Measurements from ENCODE around the gene FBLN5.
A peak's percentile ranks its signal among the peaks of the same experiment; 100 is the strongest.

FBLN5 gene, protein sequence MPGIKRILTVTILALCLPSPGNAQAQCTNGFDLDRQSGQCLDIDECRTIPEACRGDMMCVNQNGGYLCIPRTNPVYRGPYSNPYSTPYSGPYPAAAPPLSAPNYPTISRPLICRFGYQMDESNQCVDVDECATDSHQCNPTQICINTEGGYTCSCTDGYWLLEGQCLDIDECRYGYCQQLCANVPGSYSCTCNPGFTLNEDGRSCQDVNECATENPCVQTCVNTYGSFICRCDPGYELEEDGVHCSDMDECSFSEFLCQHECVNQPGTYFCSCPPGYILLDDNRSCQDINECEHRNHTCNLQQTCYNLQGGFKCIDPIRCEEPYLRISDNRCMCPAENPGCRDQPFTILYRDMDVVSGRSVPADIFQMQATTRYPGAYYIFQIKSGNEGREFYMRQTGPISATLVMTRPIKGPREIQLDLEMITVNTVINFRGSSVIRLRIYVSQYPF

DNA sequence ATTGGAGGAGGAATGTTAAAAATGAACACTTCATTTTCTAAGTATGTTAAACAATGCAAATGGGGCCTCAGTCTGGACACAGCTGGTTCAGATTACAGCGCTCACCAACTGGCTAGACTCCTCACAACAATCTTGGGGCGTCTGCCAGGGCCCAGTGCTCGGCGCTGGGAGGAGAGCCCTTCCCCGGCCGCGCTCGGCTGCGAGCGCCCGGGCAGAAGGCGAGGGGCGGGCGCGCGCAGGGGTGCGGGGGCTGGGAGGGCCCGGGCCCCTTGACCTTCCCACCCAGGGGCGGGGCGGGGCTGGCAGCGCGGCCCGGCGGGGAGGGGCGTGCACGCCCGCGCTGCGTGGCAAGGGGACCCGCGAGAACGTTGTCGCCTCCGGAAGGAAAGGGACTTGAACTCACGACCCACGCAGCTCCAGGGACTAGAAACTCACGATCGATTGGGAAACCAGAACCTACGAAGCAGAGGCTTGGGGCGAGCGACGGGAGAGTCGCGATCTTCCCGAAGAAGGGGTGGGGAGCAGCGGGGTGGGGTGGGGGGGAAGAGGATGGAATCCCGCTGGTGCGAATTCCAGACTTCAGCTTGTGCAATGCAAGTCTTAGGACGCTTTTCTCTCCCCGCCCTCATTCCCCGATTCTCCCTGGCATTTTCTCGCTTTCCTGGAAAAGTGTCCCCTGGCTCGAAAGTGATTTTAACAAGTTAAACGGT lies at the start of gene FBLN5:
Gene FBLN5, minus strand, starts transcription at position 220 of the 710 bp plus-strand sequence. CDS start 465 bp downstream, outside the sequence.
- DNase-seq: peak; percentile 48

DNA sequence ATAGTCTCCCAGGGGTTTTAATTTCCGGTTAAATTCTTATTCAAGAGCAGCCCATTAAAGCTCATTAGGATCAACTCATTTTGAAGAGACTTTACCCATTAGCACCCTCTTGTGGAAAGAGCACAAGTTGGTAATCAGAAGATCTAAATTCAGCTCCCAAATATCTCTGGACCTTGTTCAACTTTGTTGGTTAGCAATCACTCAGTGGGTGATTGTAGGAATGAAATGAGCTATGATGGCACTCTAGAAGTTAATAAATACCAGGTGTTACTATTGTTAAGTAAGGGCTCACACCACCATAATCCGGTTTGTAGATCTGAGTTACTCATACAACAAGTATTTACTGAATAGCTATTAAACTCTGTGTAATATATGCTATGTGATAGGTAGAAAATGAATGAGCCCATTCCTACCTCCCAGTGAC lies 49.5 kb upstream of the FBLN5 start:
- DNase-seq: no peak

DNA sequence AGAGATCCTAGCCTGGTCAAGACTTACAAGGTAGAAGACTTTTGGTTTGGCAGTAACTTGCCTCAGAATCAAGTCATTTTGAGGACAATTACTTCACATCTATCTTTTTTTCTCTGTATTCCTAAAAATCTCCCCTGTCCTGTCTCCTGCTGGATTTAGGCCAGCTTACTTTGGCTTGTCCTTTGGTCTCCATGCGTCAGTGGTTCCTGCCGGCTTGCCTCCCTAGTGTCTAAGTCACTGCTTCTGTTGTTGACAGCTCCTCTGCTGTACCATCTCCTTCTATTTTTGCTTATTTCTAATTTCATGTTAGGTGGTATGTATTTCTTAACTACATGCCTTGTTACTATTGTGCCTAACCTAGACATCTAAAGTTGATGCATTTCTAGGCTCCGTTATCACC lies 39.7 kb upstream of the FBLN5 start:
- no peak for DNase-seq

DNA sequence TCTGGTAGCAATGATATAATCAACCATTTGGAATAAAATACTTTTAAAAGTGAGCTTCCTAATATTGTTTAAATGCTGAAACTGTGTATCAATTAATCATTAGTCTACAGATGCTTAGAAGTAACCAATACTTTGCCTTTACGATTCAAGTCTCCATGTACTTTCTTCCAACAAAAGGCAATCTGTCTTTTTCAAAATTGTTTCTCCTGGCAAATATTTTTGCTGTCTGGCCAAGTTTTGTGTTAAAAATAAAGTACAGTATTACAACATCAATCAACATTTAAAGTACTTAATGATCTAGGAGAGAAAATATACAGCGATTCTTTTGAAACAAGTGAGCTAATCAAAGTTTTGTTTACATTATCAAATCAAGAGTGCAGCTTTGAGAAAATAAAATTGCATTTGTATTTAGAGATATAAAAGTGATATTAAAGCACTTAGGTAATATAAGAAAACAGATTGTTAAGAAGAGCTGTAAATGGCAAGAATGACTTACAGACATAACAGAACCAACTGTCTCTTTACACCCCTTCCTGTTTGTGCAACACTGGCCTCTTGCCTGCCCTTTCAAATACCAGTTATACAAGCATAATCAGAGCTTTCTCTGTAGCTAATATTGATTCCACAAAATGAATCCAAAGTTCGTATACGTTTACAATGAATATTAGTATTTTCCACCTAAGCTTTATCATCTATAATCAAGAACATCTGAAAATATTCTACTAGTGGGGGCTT lies 38.2 kb upstream of the FBLN5 start:
- no peak for DNase-seq

DNA sequence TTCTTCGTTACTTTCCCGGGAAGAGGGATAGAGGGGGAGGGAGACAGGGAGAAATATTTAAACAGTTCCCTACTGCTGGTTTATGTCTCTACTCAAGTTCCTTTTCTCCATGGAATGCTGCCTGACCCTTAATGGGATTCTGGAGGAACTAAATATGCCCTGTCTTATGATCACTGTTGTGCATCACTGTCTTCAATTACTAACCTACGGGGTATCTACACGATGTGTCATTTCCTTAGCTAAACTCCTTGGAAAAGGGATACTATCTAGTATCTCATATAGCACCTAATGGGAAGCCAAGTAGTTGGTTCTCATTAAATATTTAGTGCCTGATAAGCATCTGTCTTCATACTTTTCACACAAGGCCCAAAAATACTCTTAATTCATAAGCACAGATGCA lies 37.5 kb upstream of the FBLN5 start:
- DNase-seq: no peak

DNA sequence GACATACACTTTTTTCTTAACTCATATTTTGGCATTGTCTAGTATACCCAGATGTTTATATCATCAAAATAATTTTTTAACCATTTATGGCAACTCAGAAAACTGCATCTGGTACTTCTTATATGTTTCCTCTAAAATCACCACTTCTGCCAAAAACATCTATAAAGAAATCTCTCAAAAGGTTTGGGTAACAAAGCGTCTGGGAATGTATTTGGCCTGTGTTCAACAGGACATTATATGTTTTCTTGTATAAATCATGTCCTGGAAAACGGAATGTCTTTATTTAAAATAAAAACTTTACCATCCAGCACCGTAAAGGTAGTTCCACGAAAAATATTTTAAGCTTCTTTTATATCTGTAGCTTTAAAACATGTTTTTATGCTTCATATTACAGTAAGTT lies 36.1 kb upstream of the FBLN5 start:
- DNase-seq: no peak

- DNase-seq: no peak
These were observed 32.7 kb upstream of the FBLN5 start for GRCh38 chr14:91980157-91980556.

DNA sequence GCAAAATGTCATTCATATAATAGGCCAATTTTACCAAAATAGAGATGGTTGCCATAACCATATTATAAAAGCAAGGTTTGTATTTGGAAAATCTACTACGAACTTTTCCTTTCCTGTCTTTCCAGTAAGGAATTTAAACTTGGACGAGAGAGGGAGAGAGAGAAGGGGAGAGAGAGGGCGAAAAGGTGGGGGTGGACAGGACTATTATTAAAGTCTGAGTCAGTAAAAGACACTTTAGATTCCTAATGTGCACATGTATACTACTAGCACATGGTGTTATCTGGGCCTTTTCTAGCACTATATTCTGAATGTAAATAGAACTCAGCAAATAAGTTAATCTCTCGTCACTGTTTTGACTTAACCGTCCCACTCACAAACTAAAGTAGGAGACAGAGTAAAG lies 30.4 kb upstream of the FBLN5 start:
- no peak for DNase-seq

DNA sequence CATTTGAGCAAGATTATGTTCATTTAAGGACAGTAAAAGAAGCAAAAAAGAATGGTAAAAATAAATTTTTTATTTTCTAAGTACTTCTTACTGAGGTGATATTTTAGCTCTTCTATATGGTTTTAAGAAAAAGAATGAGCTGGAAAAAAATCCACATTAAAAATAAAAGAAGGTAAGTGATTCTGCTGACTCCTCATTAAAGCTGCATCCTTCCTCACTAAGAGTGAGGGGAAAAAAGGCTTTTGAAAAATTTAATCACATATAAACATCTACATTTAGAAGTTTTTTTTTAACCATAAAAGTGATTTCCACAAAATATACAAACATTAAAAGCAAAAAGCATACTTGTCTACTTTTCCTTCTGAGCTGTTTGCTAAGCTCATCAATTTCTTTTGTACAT lies 28.3 kb upstream of the FBLN5 start:
- no peak for DNase-seq

- no peak for DNase-seq
These were observed 23.8 kb upstream of the FBLN5 start for GRCh38 chr14:91971188-91971778.

GRCh38 chr14:91968280-91968679 lies 20.8 kb upstream of the FBLN5 start:
- DNase-seq: peak; percentile 46

- DNase-seq: no peak
These were observed 17.2 kb upstream of the FBLN5 start for GRCh38 chr14:91964724-91965123.

GRCh38 chr14:91964011-91964410 lies 16.5 kb upstream of the FBLN5 start:
- DNase-seq: no peak

- DNase-seq: no peak
These were observed 16.0 kb upstream of the FBLN5 start for GRCh38 chr14:91963465-91963864.

GRCh38 chr14:91961297-91962220 lies 14.1 kb upstream of the FBLN5 start:
- peak; percentile 28 for DNase-seq

DNA sequence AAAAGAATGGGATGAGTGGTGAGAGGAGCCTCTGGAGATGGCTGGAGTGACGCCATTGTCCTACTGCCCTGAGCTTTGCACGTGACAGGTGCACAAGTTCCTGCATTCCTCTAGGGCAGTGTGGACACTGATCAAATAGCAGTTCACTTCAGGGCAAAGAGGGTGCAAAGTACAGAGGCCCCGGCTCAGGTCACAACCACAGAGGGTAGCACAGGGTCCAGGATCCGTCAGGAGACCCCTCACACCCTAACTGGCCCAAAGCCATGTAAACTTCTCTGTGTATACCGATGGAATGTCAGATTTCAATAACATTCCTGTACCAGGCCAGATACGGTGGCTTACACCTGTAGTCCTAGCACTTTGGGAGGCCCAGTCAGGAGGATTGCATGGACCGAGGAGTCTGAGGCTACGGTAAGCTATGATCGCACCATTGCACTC lies 10.4 kb upstream of the FBLN5 start:
- DNase-seq: no peak

DNA sequence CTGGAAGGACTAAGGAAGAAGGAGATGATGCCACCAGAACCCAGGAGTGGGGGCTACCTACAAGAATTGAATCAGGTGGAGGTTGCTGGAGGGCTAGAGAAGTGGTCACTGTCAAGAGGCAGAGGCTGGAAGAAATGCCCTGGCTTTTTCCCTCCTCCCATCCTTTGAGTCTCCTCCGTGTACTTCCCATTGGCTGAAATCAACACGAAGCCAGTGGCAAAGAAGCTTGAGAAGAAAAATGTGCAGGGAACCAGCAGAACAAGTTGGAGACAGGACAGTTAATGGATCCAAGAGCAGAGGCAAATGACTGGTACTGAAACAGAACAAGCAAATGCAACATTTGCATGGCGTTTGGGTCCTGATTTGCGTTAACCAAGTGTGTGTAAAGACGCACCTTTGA lies 9.1 kb upstream of the FBLN5 start:
- no peak for DNase-seq

DNA sequence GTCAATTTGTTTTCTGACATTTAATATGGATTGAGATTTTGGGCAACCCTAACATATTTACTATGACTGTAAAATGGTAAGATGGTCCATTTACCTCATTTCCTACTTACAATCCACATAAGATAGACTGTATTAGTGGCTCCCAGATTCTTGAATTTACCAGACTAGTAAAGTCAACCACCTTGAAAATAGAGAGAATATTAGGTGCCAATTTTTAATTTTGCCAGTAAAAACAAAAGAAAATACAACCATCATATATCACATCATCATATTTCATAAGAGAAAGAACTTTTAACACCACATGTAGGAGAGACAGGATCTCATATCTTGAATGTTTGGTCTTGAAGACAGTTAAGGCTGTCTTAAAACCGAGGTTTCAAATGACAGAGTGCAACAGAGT lies 7.7 kb upstream of the FBLN5 start:
- DNase-seq: no peak

GRCh38 chr14:91953170-91953985 lies 5.9 kb upstream of the FBLN5 start:
- DNase-seq: no peak

DNA sequence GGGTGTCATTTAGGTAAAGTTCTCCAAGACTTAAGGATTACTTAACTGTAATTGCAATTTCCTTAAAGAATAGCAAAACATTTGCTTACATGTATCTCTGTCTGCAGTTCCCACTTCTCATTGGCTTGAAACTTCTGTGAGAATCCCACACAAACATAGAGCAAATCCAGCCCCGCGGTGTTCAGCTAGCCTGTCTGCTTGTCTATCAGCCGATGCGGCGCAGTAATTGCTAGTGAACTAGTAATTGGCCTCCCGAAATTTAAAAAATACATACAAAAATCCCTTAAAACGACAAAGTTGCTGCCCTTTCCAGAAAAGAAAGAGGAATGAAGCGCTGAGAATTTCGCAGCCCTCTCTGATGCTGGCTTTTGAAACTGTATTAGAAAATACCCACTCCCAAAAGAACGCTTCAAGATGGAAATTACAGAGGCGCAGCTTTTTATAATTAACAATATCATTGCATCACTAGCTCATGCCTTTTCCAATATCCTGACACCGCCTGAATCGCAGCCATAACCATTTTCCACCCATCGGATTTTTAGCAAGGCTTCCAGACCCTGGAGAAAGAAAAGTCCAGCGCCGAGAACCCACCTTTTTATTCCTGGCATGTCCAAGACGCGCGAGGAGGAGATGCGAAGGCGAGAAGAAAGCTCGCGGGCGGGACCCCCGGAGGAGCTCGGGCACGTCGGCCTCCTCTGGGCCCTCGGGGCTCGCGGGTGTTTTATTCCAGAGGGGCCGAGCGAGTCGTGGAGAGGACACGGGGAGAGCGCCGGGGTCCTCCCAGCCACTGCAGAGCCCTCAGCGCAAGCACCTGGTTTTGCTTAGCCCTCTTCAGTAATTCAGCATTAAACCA lies 646 bp downstream of the FBLN5 start:
- DNase-seq: no peak

Measured in activated CD4-positive, alpha-beta T cell treated with anti-CD3 and anti-CD28 coated beads for 48 hours (primary cell).